IPS-NIHi7 (cell line): ENCODE measurements around the gene IPO5.
A peak's percentile ranks its signal among the peaks of the same experiment; 100 is the strongest.
"Not testable (repeated sequence)": the region's sequence is repeated elsewhere in the genome, so short reads cannot be mapped to it uniquely, and the experiment has no call there.

ENCODE experiments used
- DNase-seq: peaks from one replicate; pipeline ENCODE4 v3.0.0; 2012; ENCODE audit warnings: mixed read lengths; ENCODE audit errors: extremely low spot score

IPO5 gene

DNA sequence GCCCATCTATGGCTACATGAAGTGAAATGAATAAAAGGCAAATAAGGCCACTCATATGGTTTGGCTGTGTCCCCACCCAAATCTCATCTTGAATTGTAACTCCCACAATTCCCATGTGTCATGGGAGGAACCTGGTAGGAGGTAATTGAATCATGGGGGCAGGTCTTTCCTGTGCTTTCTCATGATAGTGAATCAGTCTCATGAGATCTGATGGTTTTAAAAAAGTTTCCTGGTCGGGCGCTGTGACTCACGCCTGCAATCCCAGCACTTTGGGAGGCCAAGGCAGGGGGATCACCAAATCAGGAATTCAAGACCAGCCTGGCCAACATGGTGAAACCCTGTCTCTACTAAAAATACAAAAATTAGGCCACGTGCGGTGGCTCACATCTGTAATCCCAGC lies 4.2 kb upstream of the IPO5 start:
- DNase-seq = not testable (repeated sequence)

GRCh38 chr13:97951376-97951775 lies 2.1 kb upstream of the IPO5 start:
- no peak for DNase-seq

- not testable (repeated sequence) for DNase-seq
Observed at GRCh38 chr13:97952831-97953230, 644 bp upstream of the IPO5 start.

DNA sequence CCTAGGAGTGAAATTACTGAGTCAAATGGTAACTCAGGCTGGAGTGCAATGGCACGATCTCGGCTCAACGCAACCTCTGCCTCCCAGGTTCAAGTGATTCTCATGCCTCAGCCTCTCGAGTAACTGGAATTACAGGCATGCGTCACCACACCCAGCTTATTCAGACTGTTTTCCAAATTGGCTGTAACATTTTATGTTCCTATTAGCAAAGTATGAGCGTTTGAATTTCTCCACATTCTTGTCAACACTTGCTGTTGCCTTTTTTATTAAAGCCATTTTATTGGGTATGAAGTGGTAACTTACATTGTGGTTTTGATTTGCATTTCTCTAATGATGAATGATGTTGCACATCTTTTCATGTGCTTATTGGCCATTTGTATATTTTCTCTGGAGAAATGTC lies 7.9 kb downstream of the IPO5 start:
- no peak for DNase-seq

- DNase-seq = no peak
Observed at GRCh38 chr13:97962887-97963286, 9.4 kb downstream of the IPO5 start.

DNA sequence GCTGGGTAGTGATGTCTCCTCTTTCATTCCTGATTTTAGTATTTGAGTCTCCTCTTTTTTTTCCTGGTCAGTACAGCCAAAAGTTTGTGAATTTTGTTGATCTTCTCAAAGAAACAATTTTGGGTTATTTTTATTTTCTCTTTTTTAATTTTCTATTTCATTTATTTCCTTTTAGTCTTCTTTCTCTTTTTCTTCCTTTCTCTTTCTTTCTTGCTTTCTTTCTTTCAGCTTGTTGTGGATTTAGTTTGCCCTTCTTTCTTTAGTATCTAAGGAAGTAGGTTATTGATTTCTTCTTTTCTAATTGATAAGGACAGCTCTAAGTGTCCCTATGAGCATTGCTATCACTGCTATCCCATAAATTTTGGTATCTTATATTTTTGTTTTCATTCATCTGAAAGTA lies 13.8 kb downstream of the IPO5 start:
- no peak for DNase-seq

DNA sequence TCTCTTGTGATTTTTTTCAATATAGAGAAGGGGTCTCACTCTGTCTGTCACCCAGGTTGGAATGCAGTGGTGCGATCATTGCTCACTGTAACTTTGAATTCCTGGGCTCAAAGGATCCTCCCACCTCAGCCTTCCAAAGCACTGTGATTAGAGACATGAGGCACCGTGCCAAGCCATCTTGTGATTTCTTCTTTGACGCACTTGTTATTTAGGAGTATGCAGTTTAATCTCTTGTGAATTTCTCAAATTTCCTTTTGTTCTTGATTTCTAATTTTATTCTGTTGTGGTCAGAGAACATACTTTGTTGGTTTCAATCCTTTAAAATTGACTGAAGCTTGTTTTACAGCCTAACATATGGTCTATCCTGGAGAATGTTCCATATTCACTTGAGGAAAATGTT lies 14.5 kb downstream of the IPO5 start:
- DNase-seq = no peak

GRCh38 chr13:97971519-97971918 lies 18.0 kb downstream of the IPO5 start:
- DNase-seq = no peak

GRCh38 chr13:97974773-97975172 lies 21.3 kb downstream of the IPO5 start:
- DNase-seq = no peak

GRCh38 chr13:97975280-97975847 lies 21.9 kb downstream of the IPO5 start:
- no peak for DNase-seq

GRCh38 chr13:97975848-97976609 lies 22.6 kb downstream of the IPO5 start:
- DNase-seq = peak; percentile 96

DNA sequence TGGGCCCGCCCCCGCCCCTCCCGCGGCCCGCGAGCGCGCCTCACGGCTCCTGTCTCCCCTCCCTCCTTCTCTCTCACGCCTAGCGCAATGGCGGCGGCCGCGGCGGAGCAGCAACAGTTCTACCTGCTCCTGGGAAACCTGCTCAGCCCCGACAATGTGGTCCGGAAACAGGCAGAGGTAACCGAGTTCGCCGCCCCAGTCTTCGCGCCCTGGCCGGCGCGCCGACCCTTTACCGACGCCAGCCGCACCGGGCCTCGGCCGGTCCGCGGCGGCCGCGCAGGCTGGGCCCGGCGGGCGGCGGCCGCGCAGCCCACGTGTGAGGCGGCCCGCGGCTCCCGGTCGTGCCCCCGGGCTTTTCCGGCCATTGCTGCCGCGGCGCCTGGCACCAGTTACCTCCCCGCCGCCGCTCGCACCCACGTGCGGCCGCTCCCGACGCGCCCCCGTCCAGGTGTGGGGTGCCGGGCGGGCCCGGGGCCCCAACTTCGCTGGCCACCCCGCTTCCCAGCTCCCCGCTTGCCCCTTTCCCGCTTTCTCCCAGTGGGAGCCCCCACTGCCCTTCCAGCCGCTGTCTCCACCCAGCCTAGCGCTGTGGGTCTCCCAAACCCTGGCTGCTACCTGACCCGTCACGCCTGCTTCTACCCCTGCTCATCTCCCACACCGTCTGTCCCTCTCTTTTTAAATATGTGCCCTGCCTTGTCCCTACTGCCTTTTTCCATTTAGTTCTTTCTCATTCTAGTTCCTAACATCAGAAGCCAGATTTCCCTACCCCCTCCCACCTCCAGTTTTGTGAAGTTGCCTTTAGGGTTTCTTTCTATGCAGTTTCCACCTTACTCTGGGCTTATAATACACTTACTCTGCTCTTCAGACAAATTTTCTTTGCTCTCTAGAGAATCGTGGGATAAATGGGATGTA lies 23.4 kb downstream of the IPO5 start:
- peak; percentile 16 for DNase-seq

DNA sequence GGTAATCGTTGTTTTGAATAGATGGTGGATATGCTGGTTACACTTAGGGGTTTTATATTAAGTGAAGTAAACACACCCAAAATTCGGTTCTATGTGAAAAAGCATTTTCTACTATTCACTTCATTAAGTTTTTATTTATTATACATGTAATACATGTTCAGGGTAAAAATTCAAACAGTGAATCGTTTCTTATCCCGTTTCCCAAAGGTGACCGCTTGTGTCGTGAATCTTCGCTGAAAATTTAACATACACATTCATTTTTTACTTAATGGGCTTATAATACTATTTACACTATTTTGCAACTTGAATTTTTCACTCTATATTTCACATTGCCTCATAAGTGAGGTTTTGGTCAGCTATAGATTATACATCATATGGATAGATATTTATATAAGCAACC lies 24.5 kb downstream of the IPO5 start:
- DNase-seq = no peak

DNA sequence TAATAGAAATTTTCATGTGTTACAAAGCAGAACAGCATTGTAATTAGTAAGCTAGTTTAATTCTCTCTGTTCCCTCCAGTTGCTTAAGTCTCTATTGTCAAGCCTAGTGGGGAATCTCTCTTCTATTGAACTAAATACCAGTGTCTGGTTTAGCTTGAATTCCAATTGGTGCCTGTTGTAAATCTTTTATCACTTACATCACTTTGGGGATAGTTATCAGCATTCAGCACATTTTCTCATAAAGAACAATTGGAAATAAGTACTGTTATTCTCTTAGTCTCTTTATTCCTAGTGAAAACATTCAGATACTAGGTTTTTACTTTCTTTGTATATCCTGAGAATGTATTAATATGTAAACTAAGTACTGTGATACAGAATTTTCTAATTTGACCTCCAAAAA lies 25.2 kb downstream of the IPO5 start:
- DNase-seq = no peak

GRCh38 chr13:97979051-97979450 lies 25.6 kb downstream of the IPO5 start:
- DNase-seq = no peak

DNA sequence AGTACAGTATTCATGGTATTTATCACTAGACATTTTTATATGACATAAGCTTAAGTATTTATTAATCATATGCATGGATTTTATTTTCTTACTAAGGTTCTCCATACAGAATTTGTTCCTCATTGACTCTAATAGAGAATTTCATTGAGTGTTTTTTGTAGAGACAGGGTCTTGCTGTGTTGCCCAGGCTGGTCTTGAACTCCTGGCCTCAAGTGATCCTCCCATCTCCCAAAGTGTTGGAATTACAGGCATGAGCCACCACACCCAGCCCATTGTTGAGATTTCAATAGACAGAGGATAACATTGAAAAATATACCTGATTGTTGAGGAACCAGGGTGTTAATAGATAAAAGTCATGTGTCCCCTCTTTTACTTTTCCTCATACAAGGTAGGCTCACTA lies 26.1 kb downstream of the IPO5 start:
- no peak for DNase-seq

DNA sequence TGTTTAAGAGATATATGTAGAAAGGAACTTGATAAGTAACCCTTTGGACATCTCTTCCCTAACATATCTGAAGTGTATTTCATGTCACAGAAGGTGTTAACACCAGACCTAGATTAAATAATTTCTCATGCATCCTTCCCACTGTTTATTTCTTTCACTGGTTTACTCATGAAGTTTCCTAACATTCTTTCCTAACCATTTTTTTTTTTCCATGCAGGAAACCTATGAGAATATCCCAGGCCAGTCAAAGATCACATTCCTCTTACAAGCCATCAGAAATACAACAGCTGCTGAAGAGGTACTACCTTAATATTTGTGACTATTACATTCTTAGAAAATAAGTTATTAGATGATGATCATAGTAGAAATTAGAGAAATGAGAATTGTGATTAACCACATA lies 28.8 kb downstream of the IPO5 start:
- no peak for DNase-seq

DNA sequence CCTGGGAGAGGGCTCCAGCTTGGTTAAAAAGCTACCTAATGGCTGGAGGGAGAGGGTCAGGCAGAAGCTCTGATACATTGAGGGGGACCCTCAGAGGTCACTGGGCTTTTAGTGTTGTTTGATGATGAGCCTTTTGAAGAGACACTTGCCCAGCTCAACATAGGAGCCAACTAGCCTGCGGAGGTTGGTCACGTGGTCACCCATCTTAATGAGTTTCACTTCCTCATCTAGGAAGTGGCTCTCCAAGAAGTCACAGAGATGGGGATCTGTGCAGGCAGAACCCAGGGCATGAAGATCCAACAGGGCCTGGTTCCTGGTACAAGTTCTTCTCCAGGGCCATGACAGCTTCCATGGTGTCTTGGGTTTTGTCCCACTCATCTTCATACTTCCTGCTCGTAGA lies 33.4 kb downstream of the IPO5 start:
- DNase-seq = no peak

DNA sequence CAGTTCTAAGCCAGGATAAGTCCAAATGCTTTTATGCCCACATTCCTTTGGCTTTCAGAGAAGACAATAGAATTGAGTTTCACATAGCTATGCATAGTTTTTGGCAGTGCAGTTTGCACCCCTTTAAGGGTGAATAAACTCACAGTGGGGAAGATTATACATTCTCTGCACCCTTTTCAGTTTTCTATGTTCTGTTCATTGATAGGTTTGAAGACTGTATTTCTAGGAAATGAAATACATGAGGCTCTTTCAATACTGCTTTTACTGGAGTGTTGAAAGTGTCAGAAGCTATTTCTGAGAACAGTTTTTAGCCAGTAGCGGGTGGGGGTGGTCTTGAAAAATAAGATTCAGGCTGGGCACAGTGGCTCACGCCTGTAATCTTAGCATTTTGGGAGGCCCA lies 46.2 kb downstream of the IPO5 start:
- no peak for DNase-seq

GRCh38 chr13:98004107-98004506 lies 50.6 kb downstream of the IPO5 start:
- no peak for DNase-seq

- not testable (repeated sequence) for DNase-seq
Observed at GRCh38 chr13:98004997-98005396, 51.5 kb downstream of the IPO5 start.

- no peak for DNase-seq
Observed at GRCh38 chr13:98007001-98007400, 53.5 kb downstream of the IPO5 start.

- DNase-seq = no peak
Observed at GRCh38 chr13:98013241-98013640, 59.8 kb downstream of the IPO5 start.
